IMR-90 (cell line): ENCODE data around the gene SMIM31. TPM values are rescaled to one million over a fixed set of nuclear protein-coding genes. Genes with fewer than 3 reads are reported as not detected.

Experiments used
- ATAC-seq: fragments of 200-7000 bp; cut with Tn5 transposase; 2 replicates; pipeline ENCODE4 v1.9.1; 2020; ENCODE audit warnings: low read depth, mild to moderate bottlenecking, moderate library complexity
- BruUV-seq: library from RNA; stranded (reverse); fragments of 400-500 nt; replicated peaks from 2 replicates; lab custom pipeline; 2021; lab: Mats Ljungman, UMichigan
- CTCF ChIA-PET: fragments of 300-600 bp; formaldehyde crosslinking; extraction: SDS; loops from one replicate; lab custom pipeline; 2021; ENCODE audit warnings: antibody characterized with exemption; lab: Yijun Ruan, JAX
- POLR2A ChIA-PET: fragments of 300-600 bp; sonication (Branson Sonifier 250); formaldehyde crosslinking; loops from one replicate; lab custom pipeline; 2022; ENCODE audit warnings: antibody characterized with exemption; ENCODE audit not compliant: unreplicated experiment; lab: Charles Lee
- DNase-seq: peaks from one replicate; pipeline ENCODE4 v3.0.0; 2013
- H2AFZ ChIP-seq: replicated peaks from 2 replicates; pipeline ENCODE3; 2013; ENCODE audit warnings: low read length, mild to moderate bottlenecking; ENCODE audit not compliant: poor library complexity
- H2AK5ac ChIP-seq: 2 replicates; pipeline ENCODE4 v1.6.1; 2013; ENCODE audit warnings: low read depth, low read length, inconsistent platforms
- H2AK9ac ChIP-seq: replicated peaks from 2 replicates; pipeline ENCODE3; 2013; ENCODE audit warnings: mild to moderate bottlenecking, low read depth, low read length, moderate library complexity; ENCODE audit not compliant: poor library complexity
- H2BK120ac ChIP-seq: 2 replicates; pipeline ENCODE4 v1.6.1; 2013; ENCODE audit warnings: low read depth, low read length, inconsistent platforms
- H2BK15ac ChIP-seq: 3 replicates; pipeline ENCODE4 v1.6.1; 2013; ENCODE audit warnings: low read depth, low read length, inconsistent platforms
- H2BK20ac ChIP-seq: 2 replicates; pipeline ENCODE4 v1.6.1; 2013; ENCODE audit warnings: low read depth, mild to moderate bottlenecking, inconsistent platforms, low read length, moderate library complexity
- H2BK5ac ChIP-seq: 2 replicates; pipeline ENCODE4 v1.6.1; 2013; ENCODE audit warnings: mild to moderate bottlenecking, low read depth, low read length, inconsistent platforms; ENCODE audit not compliant: poor library complexity, severe bottlenecking
- H3K14ac ChIP-seq: replicated peaks from 2 replicates; pipeline ENCODE4 v1.6.1; 2013; ENCODE audit warnings: low read depth, low read length, inconsistent platforms
- H3K18ac ChIP-seq: 2 replicates; pipeline ENCODE4 v1.6.1; 2013; ENCODE audit warnings: low read depth, low read length, control low read depth
- H3K23ac ChIP-seq: 2 replicates; pipeline ENCODE4 v1.6.1; 2013; ENCODE audit warnings: low read depth, low read length, inconsistent platforms
- H3K27ac ChIP-seq: 2 replicates; pipeline ENCODE4 v1.5.1; 2013; ENCODE audit warnings: mild to moderate bottlenecking, control low read depth, low read length; ENCODE audit not compliant: insufficient read depth
- H3K27me3 ChIP-seq: 2 replicates; pipeline ENCODE4 v1.6.1; 2013; ENCODE audit warnings: low read length; ENCODE audit not compliant: control insufficient read depth, insufficient read depth
- H3K36me3 ChIP-seq: 2 replicates; pipeline ENCODE4 v1.6.1; 2013; ENCODE audit warnings: low read length, mixed read lengths; ENCODE audit not compliant: control insufficient read depth, insufficient read depth
- H3K4ac ChIP-seq: 2 replicates; pipeline ENCODE4 v1.6.1; 2013; ENCODE audit warnings: low read depth, low read length, inconsistent platforms
- H3K4me1 ChIP-seq: 2 replicates; pipeline ENCODE4 v1.6.1; 2013; ENCODE audit warnings: low read length, mixed read lengths; ENCODE audit not compliant: control insufficient read depth, insufficient read depth
- H3K4me2 ChIP-seq: 2 replicates; pipeline ENCODE4 v1.6.1; 2013; ENCODE audit warnings: low read depth, mild to moderate bottlenecking, control low read depth, low read length, moderate library complexity
- H3K4me3 ChIP-seq: 2 replicates; pipeline ENCODE4 v1.5.1; 2013; ENCODE audit warnings: low read depth, mild to moderate bottlenecking, control low read depth, low read length, moderate library complexity; ENCODE audit not compliant: insufficient read depth
- H3K56ac ChIP-seq: 2 replicates; pipeline ENCODE4 v1.6.1; 2013; ENCODE audit warnings: low read length, inconsistent platforms; ENCODE audit not compliant: insufficient read depth; ENCODE audit errors: extremely low read depth
- H3K79me1 ChIP-seq, 2 experiments: 2 replicates each; pipeline ENCODE4 v1.6.1; 2013; ENCODE audit warnings: low read length in 2 of 2, inconsistent platforms in 1 of 2, low read depth in 1 of 2
- H3K9ac ChIP-seq: 2 replicates; pipeline ENCODE4 v1.6.1; 2013; ENCODE audit warnings: low read depth, low read length, control low read depth
- H3K9me1 ChIP-seq: 2 replicates; pipeline ENCODE4 v1.6.1; 2013; ENCODE audit warnings: low read length, inconsistent platforms; ENCODE audit not compliant: insufficient read depth
- H3K9me3 ChIP-seq: 2 replicates; pipeline ENCODE4 v1.6.1; 2013; ENCODE audit warnings: low read length; ENCODE audit not compliant: control insufficient read depth, insufficient read depth
- H4K20me1 ChIP-seq: 2 replicates; pipeline ENCODE4 v1.6.1; 2013; ENCODE audit warnings: low read length, inconsistent platforms; ENCODE audit not compliant: insufficient read depth
- H4K5ac ChIP-seq: 2 replicates; pipeline ENCODE4 v1.6.1; 2013; ENCODE audit warnings: mild to moderate bottlenecking, low read depth, low read length, control low read depth
- H4K8ac ChIP-seq, 2 experiments: 2 replicates each; pipeline ENCODE4 v1.6.1; 2013; ENCODE audit warnings: low read depth in 2 of 2, low read length in 2 of 2, control low read depth in 1 of 2, inconsistent platforms in 1 of 2
- H4K91ac ChIP-seq: 2 replicates; pipeline ENCODE4 v1.6.1; 2013; ENCODE audit warnings: low read depth, low read length, inconsistent platforms; ENCODE audit not compliant: insufficient read depth
- CEBPB ChIP-seq: IDR thresholded peaks from 2 replicates; pipeline ENCODE4 v1.6.1; 2012; ENCODE audit warnings: low read depth, low read length, improper control_type of control experiment
- FOS ChIP-seq: fragments of 150-350 bp; IDR thresholded peaks from 2 replicates; pipeline ENCODE4 v1.6.1; 2016; ENCODE audit warnings: low read depth, low read length
- MAZ ChIP-seq: IDR thresholded peaks from 2 replicates; pipeline ENCODE4 v1.6.1; 2012; ENCODE audit warnings: low read depth, mild to moderate bottlenecking, low read length, improper control_type of control experiment, moderate library complexity, borderline replicate concordance
- RFX5 ChIP-seq: IDR thresholded peaks from 2 replicates; pipeline ENCODE4 v1.8.0; 2012; ENCODE audit warnings: low read depth, mild to moderate bottlenecking, low read length, moderate library complexity
- USF2 ChIP-seq: fragments of 150-350 bp; IDR thresholded peaks from 2 replicates; pipeline ENCODE4 v1.6.1; 2017; ENCODE audit warnings: mild to moderate bottlenecking, antibody characterized with exemption, low read length, low read depth
- WGBS, 2 experiments: methylation state at CpG; one replicate each; pipeline versions ENCODE4 v1.1.5 to v1.1.7; 2013; ENCODE audit warnings: missing lambda C conversion rate in 2 of 2; ENCODE audit not compliant: insufficient read length in 1 of 2; ENCODE audit errors: extremely low coverage in 2 of 2; 5-methylcytosine and 5-hydroxymethylcytosine counted together
- dilution Hi-C: fragments of 300-500 bp; cut with HindIII; formaldehyde crosslinking; loops from one replicate; pipeline ENCODE4 v1.14.3; 2018; ENCODE audit warnings: low sequenced_read_pairs; ENCODE audit not compliant: unreplicated experiment
- in situ Hi-C: fragments of 300-500 bp; cut with MboI; formaldehyde crosslinking; loops from 3 replicates; pipeline ENCODE4 v1.14.3; 2019; ENCODE audit warnings: low sequenced_read_pairs, inconsistent platforms, mixed read lengths
- intact Hi-C: fragments of 100-400 bp; cut with micrococcal nuclease; formaldehyde crosslinking; loops from 2 replicates; pipeline ENCODE4 v1.10.0; 2022
- polyA plus RNA-seq, 3 experiments: library from polyadenylated mRNA; depleted of rRNA; stranded (reverse); fragments of >200 nt; gene quantifications; 2 replicates each; pipeline ENCODE4 v1.2.3, GENCODE V29; 2012; ENCODE audit warnings: low replicate concordance in 1 of 3
- total RNA-seq: library from RNA; depleted of rRNA; stranded (reverse); fragments of >200 nt; gene quantifications from 2 replicates; pipeline ENCODE4 v1.2.3, GENCODE V29; 2012

SMIM31 gene
- total and polyA plus RNA-seq, 2 of the 4 experiments (the other 2 are of a cell fraction) = not detected

GRCh38 chr4:164789047-164789446 lies 35.1 kb downstream of the SMIM31 start:
- Histone ChIP-seq H3K4ac (no peak overlapping the region), H3K27ac (no peak overlapping the region), H3K4me3 (no peak overlapping the region), H3K9me3 (no peaks in the 10 kb centered on the region), H2AFZ (no peak overlapping the region), H3K27me3 (no peaks in the 10 kb centered on the region), H3K4me1 (no peaks in the 10 kb centered on the region), H3K14ac (no peak overlapping the region), H4K8ac (no peak overlapping the region), H3K18ac (no peak overlapping the region), H3K23ac (no peak overlapping the region), H3K36me3 (no peaks in the 10 kb centered on the region), H2BK5ac (no peak overlapping the region), H4K20me1 (no peaks in the 10 kb centered on the region), H3K9me1 (no peaks in the 10 kb centered on the region), H4K5ac (no peak overlapping the region), H3K79me1 (no peaks in the 10 kb centered on the region), H4K91ac (no peak overlapping the region), H3K9ac (no peak overlapping the region), H2BK20ac (no peak overlapping the region), H2AK5ac (no peak overlapping the region), H2BK15ac (no peak overlapping the region), H2AK9ac (no peak overlapping the region), H2BK120ac (no peak overlapping the region), H3K4me2 (no peak overlapping the region), H3K56ac (no peak overlapping the region)
- CTCF ChIA-PET = no interaction called here
- POLR2A ChIA-PET = no interaction called here
- no peak for TF ChIP-seq CEBPB
- no peak for TF ChIP-seq RFX5
- TF ChIP-seq FOS = no peak
- no peak for TF ChIP-seq USF2
- no peak for TF ChIP-seq MAZ
- in situ Hi-C loops (no loop called here), intact Hi-C loops (no loop called here), dilution Hi-C loops (no loop called here)
- DNase-seq (no peak), ATAC-seq (no peak)
- no CpG with 5 or more reads among the region's 1 CpG for WGBS, 2 experiments
- BruUV-seq = no TSS peak
